GM21447 (cell line): ENCODE data around the gene ARHGAP22.

Experiments used
- ATAC-seq: cut with Tn5 transposase; IDR thresholded peaks from one replicate; pipeline ENCODE4 v1.9.1; 2021; ENCODE audit not compliant: unreplicated experiment

The ARHGAP22 gene

DNA sequence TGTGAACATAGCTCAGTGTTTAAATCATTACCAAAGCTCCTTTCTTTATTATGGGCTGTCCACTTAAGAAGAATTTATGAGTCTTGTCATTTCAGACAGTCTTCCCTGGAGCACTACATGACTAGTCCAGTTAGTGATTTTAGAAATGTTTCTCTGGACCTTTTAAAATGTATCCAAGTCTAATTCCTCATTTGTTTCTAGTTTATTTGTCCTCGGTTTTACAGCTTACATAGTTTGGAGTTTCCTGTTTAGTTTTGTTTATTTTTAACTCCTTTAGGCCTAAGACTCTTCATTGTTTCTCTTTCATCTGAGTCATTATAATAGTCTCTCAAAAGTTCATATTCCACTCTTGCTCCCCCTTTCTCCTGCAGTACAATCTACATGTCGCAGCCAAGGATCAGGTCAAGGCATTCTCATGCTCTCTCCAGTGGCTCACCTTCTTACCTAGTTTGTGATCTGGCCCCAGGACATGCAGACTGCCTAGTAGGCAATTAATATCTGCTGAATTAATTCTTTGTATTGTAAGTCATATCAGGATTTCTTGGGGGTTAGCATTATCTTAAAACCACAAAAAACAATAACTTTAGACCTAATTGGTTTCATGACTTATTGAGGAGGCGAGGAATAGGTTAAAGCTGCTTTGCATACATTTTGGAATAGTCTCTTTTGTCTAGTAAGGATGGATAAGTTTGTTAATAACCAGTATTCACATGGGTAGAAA, 204.6 kb downstream of the ARHGAP22 start:
- no peak for ATAC-seq

DNA sequence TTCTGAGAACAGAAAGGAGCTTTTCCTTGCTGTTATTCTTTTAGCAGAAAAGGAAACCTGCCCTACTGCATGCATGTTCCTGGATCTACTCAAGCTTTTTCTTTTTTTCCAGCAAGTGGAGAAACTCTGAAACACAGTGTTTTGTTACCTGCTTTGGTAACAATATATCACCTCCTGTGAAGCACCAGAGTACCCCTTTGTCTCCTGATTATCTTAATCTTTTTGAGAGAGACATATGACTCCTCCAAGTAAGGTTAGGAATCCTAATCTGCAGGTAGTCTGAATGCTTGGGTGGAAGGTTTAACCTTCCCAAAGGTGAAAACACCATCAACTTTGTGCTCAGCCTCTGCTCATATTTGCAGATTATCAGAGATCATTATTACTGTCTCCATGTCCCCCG, 205.3 kb downstream of the ARHGAP22 start:
- ATAC-seq = no peak

DNA sequence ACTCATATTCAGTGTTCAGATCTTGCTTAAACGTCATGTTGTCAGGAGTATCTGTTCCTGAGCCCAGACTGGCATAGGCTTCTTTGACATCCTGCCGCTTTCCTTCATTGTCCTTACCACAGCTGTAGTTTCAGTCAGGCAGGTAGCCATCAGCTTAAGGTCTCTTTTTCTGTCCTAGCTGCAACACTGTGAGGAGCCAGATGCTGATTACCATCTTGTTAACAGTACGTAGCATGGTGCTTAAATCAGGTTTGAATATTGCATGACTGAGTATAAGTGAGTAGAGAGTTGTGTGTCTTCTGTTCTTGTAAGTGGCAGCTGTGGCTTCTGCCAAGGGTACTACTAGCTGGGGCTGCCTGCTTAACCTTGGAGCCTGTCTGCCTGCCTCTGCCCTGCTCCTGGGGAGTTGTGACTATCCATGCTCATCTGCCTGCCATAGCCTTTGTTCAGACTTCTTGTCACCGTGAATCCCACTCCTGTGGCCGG, 205.8 kb downstream of the ARHGAP22 start:
- no peak for ATAC-seq

DNA sequence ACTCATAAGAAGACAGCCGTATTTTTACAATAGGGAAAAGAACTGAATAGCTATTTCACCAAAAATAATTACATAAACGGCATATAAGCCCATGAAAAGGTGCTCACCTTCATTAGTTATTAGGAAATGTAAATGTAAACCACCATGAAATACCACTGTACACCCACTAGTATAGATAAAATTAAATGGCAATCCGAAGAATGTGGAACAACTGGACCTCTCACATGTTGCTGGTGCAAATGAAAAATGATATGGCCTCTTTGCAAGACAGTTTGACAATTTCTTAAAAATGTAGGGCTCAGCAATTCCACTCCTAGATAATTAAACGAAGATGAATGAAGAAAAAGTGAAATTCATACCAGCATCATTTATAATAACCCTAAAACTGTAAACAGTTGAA, 206.6 kb downstream of the ARHGAP22 start:
- ATAC-seq = no peak
